ENCODE measurements around the gene PHETA1.

The PHETA1 gene

DNA sequence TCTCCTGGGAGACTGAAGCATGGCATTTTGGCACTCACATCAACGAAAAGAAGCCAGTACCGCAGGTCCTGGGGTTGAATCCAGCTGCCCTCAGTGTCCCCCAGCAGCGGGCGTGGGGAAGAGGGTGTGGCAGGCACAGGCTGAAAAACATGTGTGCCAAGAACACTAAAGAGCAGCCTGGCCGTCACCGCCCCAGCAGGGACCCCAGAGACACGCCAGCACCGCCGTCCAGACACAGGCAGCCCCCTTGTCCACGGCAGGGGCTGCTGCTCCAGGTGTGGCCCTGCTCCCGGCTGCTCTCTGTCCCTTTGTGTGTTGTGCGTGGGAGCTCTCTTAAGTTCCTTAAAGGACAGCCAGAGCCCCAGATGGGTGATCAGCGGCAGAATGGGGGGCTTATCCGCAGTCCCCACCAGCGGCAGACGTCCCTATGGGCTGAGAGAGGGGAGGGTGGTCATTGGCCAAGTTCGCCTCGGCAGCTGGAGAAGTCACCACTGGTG is 556 bp downstream of the PHETA1 start:
- DNase-seq, result no peak

DNA sequence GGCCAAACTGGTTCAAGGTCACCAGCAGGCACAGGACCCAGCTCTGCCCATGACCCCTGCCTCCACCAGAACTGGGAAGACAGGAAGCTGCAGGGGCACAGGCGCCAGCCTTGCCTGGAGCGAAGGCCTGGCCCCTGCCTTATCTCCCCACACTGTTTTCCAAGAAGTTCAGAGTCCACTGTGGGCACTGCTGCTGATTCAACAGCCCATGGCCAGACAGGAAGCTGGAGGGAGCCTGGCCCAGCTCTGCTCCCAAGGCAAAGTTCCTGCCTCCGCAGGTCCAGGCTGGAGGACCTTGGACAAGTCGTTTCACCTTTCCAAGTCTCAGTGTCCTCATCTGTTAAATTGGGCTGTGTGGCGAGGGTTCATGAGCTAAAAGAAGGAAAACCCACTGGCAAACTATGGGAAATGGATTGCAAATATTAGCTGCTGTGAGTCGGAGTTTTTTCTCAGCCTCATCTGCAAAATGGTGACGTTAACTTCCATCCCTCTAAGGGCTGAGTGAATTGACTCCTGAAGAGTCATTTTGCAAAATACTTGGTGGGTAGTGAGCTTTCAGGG is 1.2 kb downstream of the PHETA1 start:
- DNase-seq, result no peak

DNA sequence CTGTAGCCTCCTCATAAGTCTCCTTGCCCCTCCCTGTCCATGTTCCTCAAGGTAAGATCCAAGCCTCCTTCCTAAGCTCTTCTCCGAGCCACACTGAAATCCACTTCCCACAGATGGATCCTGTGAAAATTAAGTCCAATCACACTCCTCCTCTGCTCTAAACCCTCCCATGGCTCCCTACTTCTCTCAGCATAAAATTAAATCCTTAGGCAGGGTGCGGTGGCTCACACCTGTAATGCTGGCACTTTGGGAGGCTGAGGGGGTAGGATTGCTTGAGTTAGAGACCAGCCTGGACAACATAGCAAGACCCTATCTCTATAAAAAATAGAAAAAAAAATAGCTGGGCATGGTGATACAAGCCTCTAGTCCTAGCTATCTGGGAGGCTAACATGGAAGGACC is 2.3 kb downstream of the PHETA1 start:
- no peak for DNase-seq

DNA sequence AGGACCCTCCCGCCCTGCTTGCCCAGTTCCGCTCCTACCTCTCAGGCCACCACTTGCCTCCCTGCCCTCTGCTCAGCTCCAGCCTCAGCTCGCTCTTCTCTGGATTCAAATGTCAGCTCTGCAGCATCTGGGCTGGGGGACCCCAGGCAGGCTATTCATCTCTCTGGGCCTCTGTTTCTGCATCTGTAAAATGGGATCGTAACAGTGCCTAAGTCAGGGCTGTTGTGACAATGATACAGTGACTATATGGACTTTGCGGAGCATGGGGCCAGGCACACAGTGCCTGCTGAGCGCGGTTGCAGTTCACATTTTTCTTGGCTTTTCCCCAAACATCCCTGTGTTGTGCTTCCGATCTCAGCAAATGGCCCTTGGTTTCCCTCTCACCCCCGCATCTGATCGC is 2.8 kb downstream of the PHETA1 start:
- no peak for DNase-seq

DNA sequence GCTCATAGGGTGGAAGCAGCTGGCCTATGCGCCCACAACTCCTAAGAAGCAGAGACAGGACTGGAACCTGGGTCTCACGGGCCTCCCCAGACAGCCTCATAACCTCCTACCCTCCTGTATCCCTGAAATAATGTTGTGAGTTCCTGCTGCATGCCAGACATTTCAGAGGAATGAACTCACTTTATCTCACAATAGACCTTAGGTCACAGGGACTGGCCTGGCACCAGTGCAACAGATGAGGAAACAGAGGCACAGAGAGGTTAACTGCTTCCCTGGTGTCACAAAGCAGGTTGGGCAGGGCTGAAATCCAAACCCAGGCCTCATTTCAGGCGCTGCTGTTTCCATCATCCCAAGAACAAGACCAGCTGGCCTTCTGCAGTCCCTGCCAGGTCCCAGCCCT is 5.3 kb downstream of the PHETA1 start:
- DNase-seq, result no peak

DNA sequence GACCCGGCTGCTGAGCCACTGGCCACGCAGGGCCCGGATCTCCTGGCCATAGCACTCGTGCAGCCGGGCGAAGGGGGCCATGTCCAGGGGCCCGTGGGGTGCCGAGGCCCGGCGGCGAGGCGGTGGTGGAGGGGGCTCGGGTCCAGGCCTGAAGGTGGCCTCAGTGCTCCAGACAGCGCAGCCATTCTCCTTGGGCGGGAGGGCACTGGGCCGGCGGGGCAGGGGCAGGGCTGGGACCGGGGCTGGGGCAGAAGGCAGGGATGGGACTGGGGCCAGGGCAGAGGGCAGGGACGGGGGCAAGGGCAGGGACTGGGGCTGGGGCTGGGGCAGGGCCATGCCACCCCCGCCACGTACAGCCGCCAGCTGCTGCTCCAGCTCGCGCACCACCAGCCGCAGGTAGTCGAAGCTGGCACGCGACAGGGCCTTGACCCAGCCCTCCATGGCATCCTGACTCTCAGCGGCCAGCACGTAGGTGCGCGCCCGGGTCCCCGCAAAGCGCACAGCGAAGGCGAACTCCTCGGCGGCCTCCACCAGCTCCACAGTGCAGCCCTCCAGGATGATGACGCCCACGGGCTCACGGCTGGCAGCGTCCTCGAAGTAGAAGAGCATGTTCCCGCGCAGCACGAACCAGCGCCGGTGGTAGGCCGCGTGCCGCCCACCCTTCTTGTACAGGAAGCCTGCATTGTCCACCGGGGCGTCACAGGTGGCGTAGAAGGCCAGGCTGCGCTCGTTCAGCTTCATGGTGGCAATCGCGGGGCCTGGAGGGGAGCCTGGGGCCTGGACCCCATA is 6.0 kb downstream of the PHETA1 start:
- no peak for DNase-seq

DNA sequence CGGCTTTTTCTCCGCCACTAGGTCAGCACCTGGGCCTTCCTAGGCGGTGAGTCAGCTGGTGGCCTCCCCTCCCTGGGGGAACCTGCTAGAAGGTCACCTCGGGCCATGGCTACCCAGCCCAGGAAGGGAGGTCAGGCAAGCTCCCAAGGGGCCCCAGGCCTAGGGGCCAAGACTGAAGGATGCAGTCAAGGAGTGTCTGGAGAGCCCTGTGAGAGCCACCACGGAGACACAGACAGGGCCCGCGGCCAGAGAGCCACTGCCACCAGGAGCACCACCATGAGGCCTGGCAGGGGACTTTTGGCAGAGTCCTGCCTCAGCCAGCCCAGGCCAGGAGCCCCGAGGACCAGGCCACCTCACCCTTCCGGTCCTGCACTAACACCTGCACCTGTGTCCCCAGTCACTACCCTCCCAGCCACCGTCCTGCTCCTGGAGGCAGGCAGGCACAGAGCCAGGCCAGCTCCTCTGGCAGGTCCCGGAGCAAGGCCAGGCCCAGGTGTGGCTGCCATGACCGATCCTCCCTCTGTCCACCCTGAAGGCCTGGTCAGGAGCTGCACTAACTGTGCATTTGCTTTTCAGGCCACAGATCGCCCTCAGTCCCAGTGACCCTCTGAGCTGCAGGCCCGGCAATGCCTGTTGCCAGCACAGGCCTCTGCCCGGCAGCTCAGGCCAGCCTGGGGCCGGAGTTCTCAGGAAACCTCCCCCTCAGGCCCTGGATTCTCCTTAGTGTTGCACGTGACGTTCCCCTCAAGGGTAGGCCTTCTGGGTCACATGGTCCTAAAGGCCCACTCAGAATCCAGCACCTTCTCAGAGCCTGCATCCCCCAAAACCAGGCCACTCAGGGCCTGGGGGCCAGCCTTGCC is 6.9 kb downstream of the PHETA1 start:
- no peak for DNase-seq

DNA sequence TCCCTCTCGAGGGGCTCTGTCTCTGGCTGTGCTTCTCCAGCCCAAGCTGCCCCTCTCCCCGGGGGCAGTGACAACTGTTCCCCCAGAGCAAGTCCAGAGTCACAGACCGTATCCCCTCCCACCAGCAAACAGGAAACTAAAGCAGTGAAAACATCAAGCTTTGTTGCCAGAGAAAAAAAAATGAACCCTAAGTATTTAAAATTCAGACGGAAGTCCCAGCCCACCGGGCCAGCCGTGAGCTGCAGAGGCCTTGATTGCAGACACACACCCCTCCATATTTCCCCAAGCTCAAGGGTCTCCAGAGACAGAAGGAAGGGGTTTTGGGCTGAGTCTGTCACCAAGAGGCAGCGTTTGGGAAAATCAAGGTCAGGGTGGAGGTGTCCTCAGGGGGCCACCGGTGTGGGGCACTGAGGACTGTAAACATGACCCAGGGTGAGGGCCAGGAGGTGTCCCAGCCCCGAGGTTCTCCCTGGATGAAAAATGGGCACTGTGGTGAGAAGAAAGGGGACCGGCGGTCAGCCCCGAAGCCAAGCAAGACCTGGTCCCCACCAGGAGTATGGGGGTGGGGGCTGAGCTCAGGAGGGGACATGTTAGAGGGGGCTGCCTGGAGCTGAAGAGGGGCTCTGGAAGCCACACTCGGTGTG is 7.7 kb downstream of the PHETA1 start:
- no peak for DNase-seq

DNA sequence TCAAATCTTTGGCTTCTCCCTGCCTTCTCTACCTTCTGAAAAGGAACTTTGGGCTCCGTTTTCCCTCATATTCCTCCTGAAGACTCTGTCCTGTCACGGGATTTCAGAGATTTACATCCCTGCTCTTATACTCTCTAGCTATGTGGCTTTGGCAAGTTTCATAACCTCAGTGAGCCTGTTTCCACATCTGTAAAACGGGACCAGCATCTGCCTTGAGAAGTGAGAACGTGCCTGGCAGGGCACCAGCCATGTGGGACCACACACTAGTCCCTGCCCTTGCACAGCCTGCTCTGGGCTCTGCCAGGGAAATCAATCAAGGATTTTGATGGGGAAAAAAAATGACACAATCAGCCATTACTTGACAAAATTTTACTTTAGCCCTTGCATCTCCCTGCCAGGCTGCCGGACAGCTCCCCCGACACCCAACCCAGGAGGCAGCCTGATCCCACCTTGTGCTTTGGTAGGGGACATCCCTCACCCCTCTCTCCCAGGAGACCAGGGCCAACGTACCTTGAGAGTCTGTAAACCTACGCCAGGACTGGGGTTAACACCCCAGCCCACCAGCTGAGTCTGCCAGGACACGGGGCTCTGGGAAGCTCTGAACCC is 8.5 kb downstream of the PHETA1 start:
- no peak for DNase-seq

DNA sequence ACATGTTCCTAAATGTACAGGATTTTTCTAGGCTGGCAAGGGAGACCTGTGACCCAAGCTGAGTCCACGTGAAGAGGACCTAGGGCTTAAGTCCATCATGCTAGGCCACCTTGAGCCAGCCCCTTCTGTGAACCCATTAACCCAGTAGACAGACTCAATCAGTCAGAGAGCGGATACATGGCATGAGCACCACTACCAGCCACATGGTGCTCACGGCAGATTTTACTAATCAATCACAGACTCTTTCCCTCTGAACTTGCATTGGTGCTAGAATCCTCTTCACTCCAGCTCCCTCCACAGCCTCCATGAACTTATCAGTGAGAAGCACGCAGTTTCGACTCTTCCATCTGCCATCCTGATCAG is 9.0 kb downstream of the PHETA1 start:
- DNase-seq, result no peak

DNA sequence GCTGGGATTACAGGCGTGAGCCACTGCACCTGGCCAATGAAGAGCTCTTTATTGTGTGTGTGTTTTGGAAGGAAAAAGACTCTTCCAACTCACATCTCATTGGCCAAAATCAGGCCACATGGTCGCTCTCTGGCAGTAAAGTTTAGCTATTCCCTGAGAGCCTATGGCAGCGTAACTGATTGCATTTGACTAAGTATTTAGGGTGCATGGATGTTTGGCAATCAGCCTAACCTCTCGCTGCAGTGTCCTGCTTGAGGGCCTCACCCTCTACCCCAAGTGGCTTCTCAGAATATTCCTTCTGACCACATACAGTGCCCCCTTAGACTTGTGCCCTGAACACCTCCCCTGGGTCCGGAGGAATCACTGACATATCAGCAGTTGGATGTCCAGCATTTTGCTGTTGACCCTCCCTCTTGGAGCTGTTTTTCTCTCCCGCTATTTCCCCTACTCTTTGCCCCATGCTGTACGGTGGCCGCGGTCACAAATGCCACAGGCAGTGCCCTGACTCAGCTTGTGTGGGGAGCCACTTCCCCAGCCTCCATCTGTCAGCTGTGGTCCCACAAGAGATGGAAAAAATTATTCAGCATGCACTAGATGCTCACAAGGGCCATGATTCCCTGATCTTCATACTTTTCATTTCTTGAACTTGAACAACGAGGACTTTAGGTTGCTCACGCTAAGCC is 9.5 kb downstream of the PHETA1 start:
- DNase-seq, result no peak

DNA sequence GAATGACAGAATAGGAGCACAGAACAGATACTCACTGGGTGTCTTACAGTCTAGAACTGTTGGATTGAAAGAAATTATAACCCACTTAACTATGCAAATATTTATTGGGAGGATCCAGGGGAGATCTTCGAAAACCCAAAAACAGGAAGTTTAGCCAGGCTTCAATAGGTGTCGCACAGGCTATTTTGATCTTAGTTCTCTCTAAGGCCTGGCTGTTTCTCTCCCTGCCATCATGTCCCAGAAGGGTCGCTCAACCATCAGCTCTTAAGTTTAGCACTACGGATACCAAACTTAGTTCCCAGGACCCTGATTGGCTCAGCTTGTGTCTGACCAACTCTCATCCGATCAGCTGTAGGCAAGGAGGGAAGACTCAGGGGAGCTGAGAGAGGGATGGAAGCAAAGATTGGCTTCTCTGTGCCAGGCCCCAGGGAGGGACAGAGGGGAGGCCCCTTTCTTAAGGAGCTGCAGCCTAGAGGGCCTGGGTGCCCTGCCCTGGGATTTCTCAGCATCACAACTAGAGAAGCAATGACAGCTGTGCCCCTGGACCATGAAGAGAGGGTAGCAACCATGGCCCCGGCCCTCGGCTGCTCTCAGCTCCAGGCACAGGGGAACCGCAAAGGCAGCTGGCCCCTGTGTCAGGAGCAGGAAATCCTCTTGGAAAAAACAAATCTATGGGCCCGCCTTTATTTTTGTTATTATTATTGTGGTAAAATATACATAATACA is 13.5 kb downstream of the PHETA1 start:
- no peak for DNase-seq

DNA sequence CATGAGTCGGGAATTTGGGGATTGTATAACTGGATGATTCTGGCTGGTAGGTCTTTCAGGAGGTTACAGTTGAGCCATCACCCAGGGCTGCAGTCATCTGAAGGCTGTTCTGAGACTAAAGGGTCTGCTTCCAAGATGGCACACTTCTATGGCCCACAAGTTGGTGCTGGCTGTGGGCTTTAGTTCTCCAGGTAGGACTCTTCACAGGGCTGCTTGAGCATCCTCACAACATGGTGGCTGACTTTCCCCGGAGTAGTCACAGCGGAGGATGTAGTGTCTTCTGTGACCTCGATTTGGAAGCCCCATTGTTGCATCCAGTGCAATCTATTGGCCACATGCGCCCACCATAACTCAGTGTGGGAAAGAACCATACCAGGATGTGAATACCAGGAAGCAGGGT is 14.4 kb downstream of the PHETA1 start:
- no peak for DNase-seq

DNA sequence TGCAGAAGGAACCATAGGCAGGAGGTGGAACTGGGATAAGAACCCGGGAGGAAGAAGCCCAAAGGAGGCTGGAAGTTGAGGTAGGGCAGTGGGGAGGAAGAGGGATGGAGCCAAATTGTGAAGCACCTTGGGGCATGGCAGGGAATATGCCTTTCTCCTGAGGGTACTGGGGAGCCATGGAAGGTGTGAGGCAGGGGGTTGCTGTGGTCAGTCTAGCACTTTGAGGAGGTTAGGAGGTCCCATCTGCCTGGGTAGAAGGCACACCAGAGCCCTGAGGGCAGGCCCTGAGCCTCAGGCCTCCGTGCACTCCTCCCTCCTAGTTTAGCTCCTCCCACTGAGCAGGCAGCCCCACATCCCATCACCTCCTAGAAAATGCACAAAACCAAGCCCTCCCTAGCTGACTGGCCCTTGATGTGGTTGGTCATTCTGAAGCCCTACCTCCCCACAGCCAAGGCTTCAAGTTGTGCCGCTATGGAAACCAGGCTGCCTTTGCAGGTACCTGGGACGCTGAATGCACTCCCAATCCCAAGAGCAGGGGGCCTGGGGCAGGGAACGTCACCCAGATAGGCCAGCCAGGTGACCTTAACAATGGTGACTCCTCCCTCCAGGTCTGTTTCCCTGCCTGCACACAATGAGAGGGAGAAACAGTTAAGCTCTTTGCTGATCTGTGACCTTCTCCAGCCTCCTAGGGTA is 15.1 kb downstream of the PHETA1 start:
- no peak for DNase-seq

DNA sequence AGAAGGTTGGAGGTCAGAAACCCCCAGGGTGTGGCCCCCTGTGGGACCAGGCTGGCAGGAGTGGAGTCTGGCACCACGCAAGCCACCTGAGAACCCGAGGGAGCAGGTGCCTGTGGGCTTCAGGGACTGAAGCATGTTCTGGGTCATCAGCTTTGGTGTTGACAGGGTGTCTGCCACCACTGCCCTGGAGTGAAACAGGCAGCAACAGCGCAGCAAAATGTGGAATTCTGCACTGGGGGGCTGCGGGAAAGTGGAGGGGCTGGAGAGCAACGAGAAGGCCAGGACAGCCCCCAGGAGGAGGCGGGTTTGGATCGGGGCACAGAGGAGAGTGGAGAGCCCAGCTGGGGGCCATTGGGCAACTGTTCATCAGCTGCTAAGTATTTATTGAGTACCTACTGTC is 15.9 kb downstream of the PHETA1 start:
- DNase-seq, result no peak

DNA sequence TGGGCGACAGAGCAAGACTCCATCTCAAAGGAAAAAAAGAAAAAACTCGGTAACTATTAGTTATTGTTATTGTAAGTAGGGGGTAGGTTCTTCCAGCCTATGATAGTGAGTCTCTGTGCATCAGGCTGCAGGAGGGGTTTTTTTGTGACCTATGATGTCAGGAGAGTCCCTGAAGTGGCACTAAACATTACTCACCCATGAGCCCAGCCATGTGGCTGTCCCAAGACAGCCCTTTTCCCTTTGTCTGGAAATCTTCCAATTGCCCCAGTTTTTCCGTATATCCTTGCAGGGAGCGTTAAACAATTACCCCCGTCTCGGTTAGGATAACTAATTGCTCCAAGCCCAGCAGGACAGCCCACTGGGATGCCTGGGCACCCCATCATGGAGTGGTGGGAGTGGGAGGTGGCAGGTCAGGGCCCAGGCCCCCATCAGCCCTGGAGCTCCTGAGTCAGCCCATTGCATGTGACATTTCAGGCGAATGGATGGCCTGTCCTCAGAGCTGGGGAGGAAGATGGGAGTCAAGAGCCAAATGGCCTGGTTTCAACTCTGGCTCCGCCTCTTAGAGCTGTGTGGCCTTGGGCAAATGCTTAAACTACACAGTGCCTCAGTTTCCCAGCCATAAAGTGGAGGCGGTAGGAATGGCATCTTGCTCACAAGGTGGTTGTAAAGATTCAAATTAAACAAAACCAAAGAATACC is 16.4 kb downstream of the PHETA1 start:
- no peak for DNase-seq

DNA sequence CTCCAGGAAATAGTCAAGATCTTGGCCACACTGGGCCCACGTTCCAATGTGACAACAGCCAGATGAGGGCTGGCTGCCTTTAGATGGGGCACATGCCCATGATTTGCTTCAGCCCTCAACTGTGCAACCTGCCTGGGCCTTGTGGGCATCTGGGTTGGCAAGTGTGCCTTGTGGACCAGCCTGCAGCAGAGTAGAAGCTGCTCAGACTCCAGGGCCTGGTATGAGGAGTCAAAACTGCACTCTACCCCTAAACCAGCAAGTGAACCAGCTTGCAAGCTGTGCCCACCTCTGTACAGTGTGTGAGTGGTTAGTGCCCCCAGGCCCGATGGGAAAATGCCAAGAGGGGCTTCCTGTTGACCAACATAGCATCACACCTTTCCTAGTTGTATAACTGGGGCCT is 17.9 kb downstream of the PHETA1 start:
- DNase-seq, result no peak

DNA sequence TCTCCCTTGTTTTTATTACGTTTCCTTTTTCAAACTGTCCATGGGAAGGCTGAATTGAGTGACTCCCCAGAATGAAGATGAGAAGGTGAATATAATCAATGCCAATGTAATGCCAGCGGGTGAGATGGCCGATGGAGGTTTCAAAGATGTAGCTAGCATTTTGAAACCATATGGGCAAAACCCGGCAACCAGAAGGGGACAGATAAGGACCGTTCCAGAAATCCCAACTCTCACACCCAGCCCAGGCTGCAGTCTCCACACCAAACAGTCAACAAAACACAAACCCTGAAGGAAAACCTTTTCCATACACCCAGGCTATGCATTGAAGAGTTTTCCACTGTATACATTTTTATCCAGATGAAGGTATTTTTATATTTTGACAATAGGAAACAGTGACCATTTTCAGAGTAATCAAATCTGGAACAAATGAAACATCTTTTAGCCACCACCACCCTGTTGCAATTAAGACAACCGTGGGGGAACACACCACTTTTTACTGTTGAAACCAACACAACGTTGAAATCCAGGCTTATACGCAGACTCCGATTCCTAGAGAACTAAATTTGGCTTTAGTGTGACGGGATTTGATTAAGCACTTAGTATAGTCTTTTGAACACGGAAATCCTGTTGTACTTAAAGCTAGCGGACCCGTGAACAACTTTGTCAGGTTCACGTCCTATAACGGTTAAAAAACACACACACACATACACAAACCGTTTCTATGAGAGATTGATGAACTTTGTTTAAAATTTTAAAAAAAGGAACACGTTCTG is 19.0 kb downstream of the PHETA1 start:
- DNase-seq, result no peak

DNA sequence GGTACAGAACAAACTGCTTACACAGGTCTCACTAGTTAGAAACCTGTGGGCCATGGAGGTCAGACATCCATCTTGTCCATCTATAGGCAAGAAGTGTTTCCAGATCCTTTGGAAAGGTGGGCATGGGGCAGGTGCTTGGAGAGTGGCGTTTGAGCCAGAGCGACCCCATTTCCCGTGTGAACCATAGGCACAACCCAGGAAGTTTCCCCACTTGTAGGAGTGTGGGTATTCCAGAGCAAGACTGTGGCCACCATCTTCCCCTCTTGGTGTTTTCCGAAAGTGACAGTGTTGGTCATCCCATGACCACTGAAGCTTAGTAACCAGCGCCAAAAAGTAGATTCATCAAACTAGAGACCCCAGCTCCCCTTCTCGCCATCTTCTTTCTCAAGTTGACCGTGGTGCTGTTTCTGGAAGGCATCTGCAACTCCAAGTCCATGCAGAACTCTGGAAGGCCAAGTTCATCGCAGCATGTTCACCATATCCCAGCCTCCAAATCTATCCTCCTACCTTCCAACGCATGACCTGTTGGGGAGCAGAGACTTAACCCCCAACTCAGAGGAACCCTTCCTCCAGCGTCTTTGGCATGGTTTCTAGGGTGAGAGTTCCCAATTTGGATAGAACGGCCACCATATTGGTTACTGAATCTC is 19.7 kb downstream of the PHETA1 start:
- no peak for DNase-seq

Data from cerebellar nuclear complex (tissue), 1 donor.